Stimulated activated CD8-positive, alpha-beta memory T cell treated with anti-CD3 and anti-CD28 coated beads, Interleukin-7, amount 100 ng/mL, for 1 hour (primary cell): ENCODE results near the gene MAL.
"Not testable (repeated sequence)": the region's sequence is repeated elsewhere in the genome, so short reads cannot be mapped to it uniquely, and the experiment has no call there.

Experiments used
- DNase-seq, 2 donors: peaks; one replicate each; pipeline ENCODE4 v3.0.0-alpha.2; 2020; ENCODE audit warnings: low read depth in 2 of 2

MAL gene

GRCh38 chr2:95098273-95098672, 72.8 kb downstream of the MAL start:
- DNase-seq = not testable (repeated sequence)

- no peak for DNase-seq
These were observed 74.4 kb downstream of the MAL start for GRCh38 chr2:95099910-95100309.
